Right lobe of liver (tissue), 6 donors: ENCODE data around the gene ARHGAP20. TPM values are rescaled to one million over a fixed set of nuclear protein-coding genes. Genes with fewer than 3 reads are reported as not detected.

Experiments used
- ATAC-seq, 4 donors: fragments of 200-7000 bp; cut with Tn5 transposase; one replicate each; pipeline ENCODE4 v1.9.1; 2020; ENCODE audit warnings: mild to moderate bottlenecking in 4 of 4, moderate library complexity in 4 of 4
- DNase-seq, 3 donors: peaks; one replicate each; pipeline ENCODE4 v3.0.0-alpha.2; 2020
- H3K27ac ChIP-seq, 3 donors: fragments of 200-600 bp; one replicate each; pipeline ENCODE4 v1.8.0; 2022
- H3K27me3 ChIP-seq, 2 donors: fragments of 200-600 bp; one replicate each; pipeline ENCODE4 v1.8.0; 2022
- H3K36me3 ChIP-seq, 4 donors: fragments of 200-600 bp; sonication (generic) in 1 of 4; one replicate each; pipeline versions ENCODE4 v1.5.1 to v1.8.0; 2017 to 2022; ENCODE audit warnings: control low read depth in 1 of 4
- H3K4me1 ChIP-seq, 4 donors: fragments of 200-600 bp; sonication (generic) in 1 of 4; one replicate each; pipeline versions ENCODE4 v1.5.1 to v1.8.0; 2017 to 2022; ENCODE audit warnings: control low read depth in 1 of 4
- H3K4me3 ChIP-seq, 3 donors: fragments of 200-600 bp; one replicate each; pipeline ENCODE4 v1.8.0; 2022
- H3K9me3 ChIP-seq, 4 donors: fragments of 200-600 bp; sonication (generic) in 1 of 4; one replicate each; pipeline versions ENCODE4 v1.5.1 to v1.8.0; 2017 to 2022; ENCODE audit warnings: control low read depth in 1 of 4
- POLR2A ChIP-seq: fragments of 450-650 bp; IDR thresholded peaks from one replicate; pipeline ENCODE4 v1.6.1; 2017; ENCODE audit warnings: antibody characterized with exemption, mild to moderate bottlenecking
- WGBS: methylation state at CpG from one replicate; pipeline ENCODE4 v1.1.6; 2018; ENCODE audit warnings: low coverage, low lambda C conversion rate; ENCODE audit not compliant: insufficient coverage; ENCODE audit errors: missing lambda C conversion rate; 5-methylcytosine and 5-hydroxymethylcytosine counted together
- intact Hi-C, 2 donors: fragments of 100-400 bp; cut with DNase I; formaldehyde crosslinking; loops; one replicate each; pipeline versions ENCODE4 v1.11.2 to v1.14.1; 2022
- total RNA-seq, 6 experiments: library from RNA; depleted of rRNA in 2 of 6; stranded (reverse); fragments of >200 nt in 2 of 6; fragmentation: NEBNext Ultra II Directional in 3 of 6; extraction: Animal tissue kit (Norgen Biotek cat#: 25700) in 3 of 6; gene quantifications; one replicate each; pipeline versions ENCODE4 v1.1.0 to v1.2.4, GENCODE V29; 2016 to 2023
- TF ChIP-seq, protein P1 (sequence below), 4 donors: fragments of 200-600 bp in 3 of 4; fragments of 450-650 bp in 1 of 4; IDR thresholded peaks; one replicate each; pipeline versions ENCODE4 v1.5.1 to v1.8.0; 2016 to 2022; ENCODE audit warnings: antibody characterized with exemption in 4 of 4, mild to moderate bottlenecking in 2 of 4
- donor health status: DM: no; HTN: yes; CAD: no.
- donor health status: DM: no; HTN: no; CAD: no.
- donor health status: DM: no; HTN: no; CAD: no.
- donor health status: DM: no; HTN: yes; CAD: no.
- donor health status: DM: no; HTN: yes; CAD: no.

The ARHGAP20 gene
- total RNA-seq, 6 experiments from 2014 or later = 0.68 to 1.6 (median 0.98) TPM

DNA sequence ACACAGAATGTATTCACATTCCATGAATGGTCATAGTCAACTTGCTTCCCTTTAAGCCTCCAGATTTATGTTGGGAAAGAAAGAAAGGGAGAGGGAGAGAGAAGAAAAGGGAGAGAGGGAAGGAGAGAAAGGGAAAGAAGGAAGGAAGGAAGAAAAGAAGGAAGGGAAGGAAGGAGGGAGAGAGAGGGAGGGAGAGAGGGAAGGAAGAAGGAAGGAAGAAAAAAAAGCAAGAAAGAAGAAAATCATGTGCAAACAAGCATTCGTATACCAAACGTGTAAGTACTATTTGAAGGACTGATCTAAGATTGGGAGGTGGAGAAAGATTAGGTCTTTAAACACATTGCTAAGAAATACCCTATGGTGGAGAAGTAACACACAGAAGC, 23.9 kb upstream of the ARHGAP20 start:
- 78% methylated on average over 2 of the region's 2 CpGs for WGBS

DNA sequence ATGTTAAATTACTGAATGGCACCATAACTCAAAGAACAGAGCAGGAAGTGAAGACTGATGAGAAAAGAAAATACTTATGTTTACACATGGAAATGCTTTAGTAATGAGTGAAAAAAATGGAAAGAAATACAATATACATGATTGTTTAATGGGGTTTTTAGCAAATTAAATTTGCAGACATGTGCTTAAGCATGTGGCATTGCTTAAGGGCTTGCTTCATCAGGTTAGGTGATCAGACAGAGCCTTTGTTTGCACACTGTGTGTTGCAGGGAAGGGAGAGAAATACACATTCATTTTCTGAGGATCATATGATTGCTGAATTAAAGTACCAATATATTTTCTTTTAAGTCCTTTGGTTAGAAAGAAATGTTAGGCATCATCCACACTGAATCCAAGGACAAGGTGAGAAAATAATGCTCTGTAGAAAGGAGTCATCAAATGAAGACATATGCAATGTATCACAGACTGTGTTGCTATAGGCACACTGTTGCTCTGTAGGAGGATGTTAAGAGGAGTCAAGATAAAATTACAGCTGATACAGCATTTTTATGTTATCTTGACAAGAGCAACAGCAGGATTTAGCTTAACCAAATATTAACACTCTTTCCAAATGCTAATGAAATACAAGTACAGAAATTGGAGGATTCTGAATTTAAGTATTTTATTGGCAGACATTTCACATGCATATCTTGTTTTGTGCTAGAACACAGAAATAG, 23.4 kb upstream of the ARHGAP20 start:
- Histone ChIP-seq H3K4me3 (no peak overlapping the region), H3K36me3 (peaks cover 0 to 2% (median 0%) of the 10 kb centered on the region in 4 donors), H3K4me1 (no peaks in the 10 kb centered on the region), H3K9me3 (no peaks in the 10 kb centered on the region), H3K27me3 (no peaks in the 10 kb centered on the region), H3K27ac (no peak overlapping the region)
- ATAC-seq (no peak), DNase-seq (no peak)
- TF ChIP-seq, protein P1, sequence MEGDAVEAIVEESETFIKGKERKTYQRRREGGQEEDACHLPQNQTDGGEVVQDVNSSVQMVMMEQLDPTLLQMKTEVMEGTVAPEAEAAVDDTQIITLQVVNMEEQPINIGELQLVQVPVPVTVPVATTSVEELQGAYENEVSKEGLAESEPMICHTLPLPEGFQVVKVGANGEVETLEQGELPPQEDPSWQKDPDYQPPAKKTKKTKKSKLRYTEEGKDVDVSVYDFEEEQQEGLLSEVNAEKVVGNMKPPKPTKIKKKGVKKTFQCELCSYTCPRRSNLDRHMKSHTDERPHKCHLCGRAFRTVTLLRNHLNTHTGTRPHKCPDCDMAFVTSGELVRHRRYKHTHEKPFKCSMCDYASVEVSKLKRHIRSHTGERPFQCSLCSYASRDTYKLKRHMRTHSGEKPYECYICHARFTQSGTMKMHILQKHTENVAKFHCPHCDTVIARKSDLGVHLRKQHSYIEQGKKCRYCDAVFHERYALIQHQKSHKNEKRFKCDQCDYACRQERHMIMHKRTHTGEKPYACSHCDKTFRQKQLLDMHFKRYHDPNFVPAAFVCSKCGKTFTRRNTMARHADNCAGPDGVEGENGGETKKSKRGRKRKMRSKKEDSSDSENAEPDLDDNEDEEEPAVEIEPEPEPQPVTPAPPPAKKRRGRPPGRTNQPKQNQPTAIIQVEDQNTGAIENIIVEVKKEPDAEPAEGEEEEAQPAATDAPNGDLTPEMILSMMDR (IDR thresholded peaks at IDR 0.05) = no peak
- TF ChIP-seq POLR2A = no peak
- intact Hi-C loops = no loop called here

More for the DNA sequence above, 23.9 kb upstream of the ARHGAP20 start:
- no peak for TF ChIP-seq POLR2A
- TF ChIP-seq, protein P1 (IDR thresholded peaks at IDR 0.05) = no peak
- ATAC-seq (no peak), DNase-seq (no peak)
- Histone ChIP-seq H3K4me1 (no peaks in the 10 kb centered on the region), H3K27ac (no peak overlapping the region), H3K27me3 (no peaks in the 10 kb centered on the region), H3K36me3 (peaks cover 0 to 2% (median 0%) of the 10 kb centered on the region in 4 donors), H3K9me3 (no peaks in the 10 kb centered on the region), H3K4me3 (no peak overlapping the region)
- intact Hi-C loops = no loop called here

DNA sequence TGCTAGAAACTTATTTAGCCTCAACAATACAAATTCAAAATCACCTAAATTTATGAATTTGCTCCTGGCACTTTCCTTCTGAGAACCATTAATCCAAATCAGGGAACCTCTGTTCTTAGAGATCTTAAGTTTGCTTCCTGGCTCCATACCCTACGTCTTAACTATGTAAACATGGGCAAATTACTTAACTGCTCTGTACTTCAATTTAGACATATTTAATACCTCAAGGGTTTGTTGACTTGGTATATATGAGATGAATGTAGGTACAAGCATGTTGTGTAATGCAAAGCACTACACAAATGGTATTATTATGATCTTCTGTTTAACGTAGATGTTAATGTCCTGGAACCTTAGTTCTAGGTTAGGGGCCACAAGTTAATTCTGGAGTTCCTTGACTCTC, 22.6 kb upstream of the ARHGAP20 start:
- intact Hi-C loops = no loop called here
- Histone ChIP-seq H3K4me3 (no peak overlapping the region), H3K27me3 (no peaks in the 10 kb centered on the region), H3K9me3 (no peaks in the 10 kb centered on the region), H3K4me1 (no peaks in the 10 kb centered on the region), H3K27ac (no peak overlapping the region), H3K36me3 (peaks cover 0 to 2% (median 0%) of the 10 kb centered on the region in 4 donors)
- DNase-seq (no peak), ATAC-seq (no peak)
- no peak for TF ChIP-seq POLR2A
- TF ChIP-seq, protein P1 (IDR thresholded peaks at IDR 0.05) = no peak
- 29% methylated on average over 2 of the region's 2 CpGs for WGBS

DNA sequence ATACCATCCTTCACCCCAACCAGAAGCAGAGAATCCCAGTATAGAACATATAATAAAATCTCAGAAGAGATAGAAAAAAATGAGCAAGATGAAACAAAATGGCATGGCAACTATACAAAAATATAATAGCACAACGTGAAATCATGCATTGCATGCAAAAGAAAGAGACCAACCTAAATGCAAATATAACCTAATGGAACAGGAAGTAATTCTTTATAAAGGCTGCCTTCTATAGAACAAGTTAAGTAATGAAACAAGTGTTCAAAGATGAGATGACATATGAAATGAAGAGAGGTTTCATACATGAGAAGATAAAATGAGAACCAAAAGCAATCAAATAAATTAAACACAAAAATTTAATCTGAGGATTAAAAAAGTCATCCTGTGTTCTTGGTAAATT, 18.5 kb upstream of the ARHGAP20 start:
- WGBS = 85% methylated on average over 1 of the region's 1 CpG
- Histone ChIP-seq H3K9me3 (no peaks in the 10 kb centered on the region), H3K4me3 (no peak overlapping the region), H3K36me3 (no peaks in the 10 kb centered on the region), H3K4me1 (no peaks in the 10 kb centered on the region), H3K27ac (no peak overlapping the region), H3K27me3 (no peaks in the 10 kb centered on the region)
- intact Hi-C loops = no loop called here
- no peak for DNase-seq
- ATAC-seq = no peak
- no peak for TF ChIP-seq POLR2A
- TF ChIP-seq, protein P1 (IDR thresholded peaks at IDR 0.05) = no peak
